Peyer's patch (tissue), 4 donors: ENCODE results near the gene COMTD1. TPM values are rescaled to one million over a fixed set of nuclear protein-coding genes. Genes with fewer than 3 reads are reported as not detected.

Source experiments
- DNase-seq, 3 donors: peaks; one replicate each; pipeline ENCODE4 v3.0.0-alpha.2; 2017 to 2019
- H3K27ac ChIP-seq, 4 donors: fragments of 200-600 bp; sonication (generic); one replicate each; pipeline ENCODE4 v1.5.1; 2016 to 2019
- H3K27me3 ChIP-seq, 2 donors: fragments of 200-600 bp; sonication (generic); one replicate each; pipeline ENCODE4 v1.5.1; 2019
- H3K36me3 ChIP-seq, 3 donors: fragments of 200-600 bp; sonication (generic); one replicate each; pipeline ENCODE4 v1.5.1; 2016 to 2019
- H3K4me1 ChIP-seq, 4 donors: fragments of 200-600 bp; sonication (generic); one replicate each; pipeline ENCODE4 v1.5.1; 2016 to 2019
- H3K4me3 ChIP-seq, 4 donors: fragments of 200-600 bp; sonication (generic); 1 replicate in 3 of 4; 2 replicates in 1 of 4; pipeline ENCODE4 v1.5.1; 2016 to 2019; ENCODE audit warnings: mild to moderate bottlenecking in 1 of 4
- H3K9me3 ChIP-seq, 4 donors: fragments of 200-600 bp; sonication (generic); one replicate each; pipeline ENCODE4 v1.5.1; 2016 to 2019; ENCODE audit warnings: mild to moderate bottlenecking in 1 of 4
- CTCF ChIP-seq, 6 experiments: fragments of 450-650 bp in 4 of 6; fragments of 200-600 bp in 2 of 6; sonication (generic) in 1 of 6; IDR thresholded peaks; one replicate each; pipeline ENCODE4 v1.5.1; 2017 to 2019; ENCODE audit warnings: antibody characterized with exemption in 6 of 6, mild to moderate bottlenecking in 3 of 6, moderate library complexity in 1 of 6
- POLR2A ChIP-seq, 2 donors: fragments of 450-650 bp; IDR thresholded peaks; one replicate each; pipeline ENCODE4 v1.5.1; 2017; ENCODE audit warnings: antibody characterized with exemption in 2 of 2, mild to moderate bottlenecking in 2 of 2, moderate library complexity in 2 of 2
- total RNA-seq, 4 donors: library from RNA; depleted of rRNA; stranded (reverse); fragments of >200 nt; gene quantifications; one replicate each; pipeline ENCODE4 v1.1.0, GENCODE V29; 2016

Gene COMTD1
- 100 to 1,000 TPM in 3 of 4 donors, 10 to 100 TPM in 1; 86.6 to 205 (median 147) TPM for total RNA-seq

DNA sequence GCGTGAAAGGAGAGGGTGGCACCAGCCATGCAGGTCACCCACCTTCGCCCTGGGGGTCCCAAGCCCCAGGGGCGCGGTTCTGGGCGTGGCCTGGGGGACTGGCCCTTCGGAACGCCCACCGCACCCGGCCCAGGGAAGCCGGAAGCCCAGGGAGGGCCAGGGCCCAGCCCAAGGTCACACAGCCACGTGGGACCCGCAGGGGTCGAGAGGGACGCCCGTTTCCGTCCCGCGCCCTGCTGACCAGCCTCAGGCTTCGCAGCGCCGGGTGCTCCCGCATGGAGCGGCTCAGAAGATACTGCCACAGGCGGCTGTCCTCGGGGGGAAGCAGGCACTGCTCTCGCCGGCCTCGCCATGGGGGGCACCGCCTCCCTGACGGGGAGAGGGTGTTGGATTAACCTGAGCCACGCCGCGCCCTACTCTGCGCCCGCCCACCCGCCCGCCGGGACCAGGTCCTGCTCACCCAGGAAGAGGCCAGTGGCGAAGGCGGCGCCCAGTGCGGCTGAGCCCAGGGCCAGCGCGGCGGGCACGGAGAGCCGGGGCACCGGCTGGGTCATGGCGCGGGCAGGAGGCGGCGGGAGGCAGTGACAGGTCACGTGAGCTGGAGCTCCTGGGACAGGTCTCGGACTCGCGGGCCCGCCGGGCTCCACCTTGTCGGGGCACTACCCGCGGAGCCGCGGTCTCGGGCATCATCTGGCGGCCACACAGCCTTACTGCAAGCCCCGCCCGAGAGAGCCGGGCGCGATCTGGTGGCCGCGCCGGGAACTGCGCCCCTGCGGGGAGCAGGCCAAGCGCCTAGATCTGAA lies at the start of gene COMTD1:
TSS of gene COMTD1 (minus strand) at position 583 of the 803 bp plus-strand sequence. CDS start at position 554, 29 bp downstream.
- H3K4me1 ChIP-seq: peaks cover 0 to 30% (median 5%) of the 10 kb centered on the region in 4 donors
- H3K9me3 ChIP-seq: no peaks in the 10 kb centered on the region
- no peaks in the 10 kb centered on the region for H3K27me3 ChIP-seq
- H3K36me3 ChIP-seq: peaks cover 0 to 29% (median 0%) of the 10 kb centered on the region in 3 donors
- peak; percentile 93 to 98 (median 98) for DNase-seq
- peak within 1 kb of the TSS; percentile 81 to 92 (median 87) for H3K27ac ChIP-seq
- peak within 1 kb of the TSS; percentile 68 to 85 (median 72) for H3K4me3 ChIP-seq
- TF ChIP-seq POLR2A (IDR thresholded peaks at IDR 0.05): peak in 1 of 2 donors; percentile 51
- peak; percentile 100 for TF ChIP-seq CTCF (IDR thresholded peaks at IDR 0.05)

GRCh38 chr10:75283671-75284470 lies 48.1 kb upstream of the COMTD1 start:
- TF ChIP-seq CTCF (IDR thresholded peaks at IDR 0.05) (no peak), POLR2A (IDR thresholded peaks at IDR 0.05) (no peak)
- Histone ChIP-seq H3K27me3 (no peaks in the 10 kb centered on the region), H3K36me3 (no peaks in the 10 kb centered on the region), H3K4me3 (no peak overlapping the region), H3K9me3 (no peaks in the 10 kb centered on the region), H3K4me1 (peaks cover 0 to 17% (median 0%) of the 10 kb centered on the region in 4 donors), H3K27ac (no peak overlapping the region)
- DNase-seq: peak in 1 of 3 donors; percentile 42

DNA sequence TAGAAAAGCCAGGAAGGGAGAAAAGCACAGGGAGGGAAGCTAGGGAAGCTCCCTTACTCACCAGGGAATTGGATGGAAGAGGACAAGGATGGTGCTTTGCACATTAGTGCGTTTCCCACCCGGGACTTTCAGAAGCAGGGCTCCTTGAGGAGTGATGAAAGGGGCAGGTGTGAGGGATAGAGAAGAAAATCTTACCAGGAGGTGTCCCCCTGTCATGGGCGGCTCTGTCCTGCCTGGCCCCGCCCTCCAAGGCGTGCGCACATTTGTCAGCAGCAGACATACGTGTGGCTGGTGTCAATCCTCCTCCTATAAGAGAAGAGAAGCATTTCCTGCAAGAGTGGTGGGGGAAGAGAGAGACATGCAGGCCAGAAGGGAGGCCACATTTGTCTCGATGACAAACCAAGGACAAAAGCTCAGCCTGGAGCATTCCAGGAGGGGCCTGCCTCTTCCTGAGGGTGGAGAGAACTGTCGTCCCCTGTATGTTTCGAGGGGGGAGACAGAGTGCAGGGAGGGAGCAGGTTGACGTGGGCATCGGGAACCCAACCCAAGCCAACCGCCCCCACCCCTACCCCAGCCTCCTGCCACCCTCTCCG lies 47.4 kb upstream of the COMTD1 start:
- H3K27me3 ChIP-seq: no peaks in the 10 kb centered on the region
- peak in 1 of 3 donors; percentile 19 for DNase-seq
- no peak for TF ChIP-seq POLR2A (IDR thresholded peaks at IDR 0.05)
- no peak for TF ChIP-seq CTCF (IDR thresholded peaks at IDR 0.05)
- H3K4me3 ChIP-seq: no peak overlapping the region
- no peaks in the 10 kb centered on the region for H3K36me3 ChIP-seq
- H3K9me3 ChIP-seq: no peaks in the 10 kb centered on the region
- H3K27ac ChIP-seq: no peak overlapping the region
- peaks cover 0 to 17% (median 0%) of the 10 kb centered on the region in 4 donors for H3K4me1 ChIP-seq

DNA sequence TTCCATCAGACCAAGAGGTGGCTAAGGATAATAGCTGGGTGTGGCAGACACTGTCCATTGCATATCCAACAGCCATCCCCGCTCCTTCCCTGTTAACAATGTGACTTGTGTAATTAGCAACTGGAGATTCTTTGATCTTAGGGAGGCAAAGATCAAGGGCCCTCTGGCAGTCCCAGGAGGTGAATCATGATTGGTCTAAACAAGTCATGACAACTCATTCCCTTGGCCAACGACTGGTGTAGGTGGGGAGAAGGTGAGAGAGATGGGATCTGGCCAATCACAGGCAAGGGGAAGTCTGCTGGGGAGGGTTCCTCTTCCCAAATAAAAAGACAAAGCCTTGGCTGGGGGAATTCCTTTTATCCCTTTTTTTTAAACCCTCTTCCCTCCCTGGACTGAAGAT lies 46.2 kb upstream of the COMTD1 start:
- H3K4me1 ChIP-seq: peaks cover 0 to 17% (median 0%) of the 10 kb centered on the region in 4 donors
- no peak overlapping the region for H3K4me3 ChIP-seq
- peak in 1 of 3 donors; percentile 48 for DNase-seq
- no peaks in the 10 kb centered on the region for H3K9me3 ChIP-seq
- TF ChIP-seq CTCF (IDR thresholded peaks at IDR 0.05) (no peak), POLR2A (IDR thresholded peaks at IDR 0.05) (no peak)
- H3K27me3 ChIP-seq: no peaks in the 10 kb centered on the region
- no peak overlapping the region for H3K27ac ChIP-seq
- no peaks in the 10 kb centered on the region for H3K36me3 ChIP-seq

- H3K4me3 ChIP-seq: no peak overlapping the region
- no peak overlapping the region for H3K27ac ChIP-seq
- DNase-seq: no peak
- no peaks in the 10 kb centered on the region for H3K27me3 ChIP-seq
- no peaks in the 10 kb centered on the region for H3K9me3 ChIP-seq
- no peaks in the 10 kb centered on the region for H3K36me3 ChIP-seq
- no peak for TF ChIP-seq POLR2A (IDR thresholded peaks at IDR 0.05)
- no peak for TF ChIP-seq CTCF (IDR thresholded peaks at IDR 0.05)
- H3K4me1 ChIP-seq: peaks cover 0 to 17% (median 0%) of the 10 kb centered on the region in 4 donors
Measured at GRCh38 chr10:75280236-75280635, 44.5 kb upstream of the COMTD1 start.
